Endothelial cell of umbilical vein (primary cell): ENCODE results near the gene DUT.

Experiments
- CTCF ChIP-seq, 2 donors: IDR thresholded peaks; 1 replicate in 1 of 2; 2 replicates in 1 of 2; pipeline ENCODE4 v1.5.1; 2011; ENCODE audit warnings: low read length in 2 of 2, mild to moderate bottlenecking in 2 of 2, moderate library complexity in 2 of 2, control low read depth in 1 of 2, inconsistent platforms in 1 of 2, low read depth in 1 of 2; ENCODE audit not compliant: insufficient read depth in 1 of 2; ENCODE audit errors: extremely low read depth in 1 of 2
- EZH2 ChIP-seq: IDR thresholded peaks from 2 replicates; pipeline ENCODE4 v1.6.1; 2012; ENCODE audit warnings: borderline replicate concordance, low read depth, mild to moderate bottlenecking, moderate library complexity, low read length, inconsistent platforms; ENCODE audit not compliant: severe bottlenecking
- GATA2 ChIP-seq: IDR thresholded peaks from 2 replicates; pipeline ENCODE4 v1.7.0; 2011; ENCODE audit warnings: low read depth, mild to moderate bottlenecking, moderate library complexity, mixed read lengths, low read length; ENCODE audit not compliant: insufficient read length, insufficient read depth
- JUN ChIP-seq: IDR thresholded peaks from 2 replicates; pipeline ENCODE4 v1.6.1; 2011; ENCODE audit warnings: borderline replicate concordance, low read depth; ENCODE audit not compliant: insufficient read length, insufficient read depth
- MAX ChIP-seq: IDR thresholded peaks from 2 replicates; pipeline ENCODE4 v1.6.1; 2011; ENCODE audit not compliant: insufficient read depth, insufficient read length
- MYC ChIP-seq: IDR thresholded peaks from one replicate; pipeline ENCODE4 v1.6.1; 2011; ENCODE audit warnings: mild to moderate bottlenecking, low read depth, low read length
- POLR2A ChIP-seq: IDR thresholded peaks from 2 replicates; pipeline ENCODE4 v1.6.1; 2012; ENCODE audit warnings: low read depth, mild to moderate bottlenecking, control low read depth, low read length
- POLR2AphosphoS5 ChIP-seq: IDR thresholded peaks from 2 replicates; pipeline ENCODE4 v1.6.1; 2012; ENCODE audit warnings: low read depth, mild to moderate bottlenecking, control low read depth, low read length, moderate library complexity; ENCODE audit not compliant: insufficient read depth

GRCh38 chr15:48355377-48355776, 24.1 kb downstream of the DUT start:
- TF ChIP-seq CTCF (IDR thresholded peaks at IDR 0.05; ENCODE audit: extremely low read depth in 1 of 2, insufficient read depth in 1 of 2, low read depth in 1 of 2, low read length in 2 of 2): no peak
- no peak for TF ChIP-seq EZH2
- no peak for TF ChIP-seq POLR2A
- no peak for TF ChIP-seq POLR2AphosphoS5
- TF ChIP-seq MYC: no peak
- TF ChIP-seq JUN: no peak
- TF ChIP-seq MAX: no peak
- TF ChIP-seq GATA2: no peak
